ENCODE data around the gene HNRNPUL1. TPM values are rescaled to one million over a fixed set of nuclear protein-coding genes. Genes with fewer than 3 reads are reported as not detected.

HNRNPUL1 gene
- total and polyA plus RNA-seq, 2 of the 8 experiments (the other 6 are each of a cell fraction or from before 2014, with no cell fraction given), result 99.5 to 264 TPM

- Histone ChIP-seq H3K27me3 (replicated peaks in 1 of 4; ENCODE audit: control insufficient read depth in 3 of 4, extremely low read depth in 1 of 4, insufficient read depth in 3 of 4, low read length in 3 of 4) (no peaks in the 10 kb centered on the region), H2BK20ac (ENCODE audit: low read length) (no peak overlapping the region), H3K27ac (ENCODE audit: low read depth, low read length) (peak overlapping the region; percentile 51; the same call in 1 of the 2 replicates), H4K91ac (replicated peaks; ENCODE audit: insufficient read length, low read length) (no peak overlapping the region), H3K79me2 (ENCODE audit: control insufficient read depth in 1 of 2, insufficient read depth in 2 of 2, low read length in 2 of 2) (peaks cover 0 to 8% of the 10 kb centered on the region in 2 experiments; a peak in 2 of 4 replicates), H3K4me2 (ENCODE audit: insufficient read depth in 1 of 2, low read depth in 2 of 2, low read length in 2 of 2) (peak overlapping the region; percentile 27 to 83; a peak in 3 of 4 replicates), H3K23ac (ENCODE audit: insufficient read length) (no peak overlapping the region), H2BK120ac (replicated peaks; ENCODE audit: low read depth, low read length) (no peak overlapping the region), H3K23me2 (ENCODE audit: low read depth, low read length) (peaks cover 7% of the 10 kb centered on the region), H3K56ac (replicated peaks; ENCODE audit: insufficient read length, low read depth, low read length) (no peak overlapping the region), H3K79me1 (ENCODE audit: low read depth, low read length) (peaks cover 7% of the 10 kb centered on the region; the same call in 1 of the 2 replicates), H2BK5ac (ENCODE audit: low read depth, low read length) (no peak overlapping the region), H3K4me3 (ENCODE audit: extremely low read depth in 1 of 4, insufficient read depth in 2 of 4, low read depth in 3 of 4, low read length in 4 of 4) (no peak overlapping the region), H4K20me1 (replicated peaks in 1 of 2; ENCODE audit: control insufficient read depth in 1 of 2, insufficient read depth in 2 of 2, low read length in 2 of 2) (peaks cover 0 to 13% of the 10 kb centered on the region in 2 experiments), H3K14ac (ENCODE audit: insufficient read length) (no peak overlapping the region), H3K9ac (replicated peaks in 1 of 4; ENCODE audit: extremely low read depth in 1 of 4, low read depth in 3 of 4, low read length in 3 of 4) (no peak overlapping the region), H2AK5ac (ENCODE audit: low read depth, low read length) (no peak overlapping the region), H3K4ac (replicated peaks; ENCODE audit: insufficient read length, low read depth, low read length) (no peak overlapping the region), H3K9me3 (ENCODE audit: insufficient read depth in 2 of 2, low read depth in 1 of 2, low read length in 1 of 2) (no peaks in the 10 kb centered on the region), H3K36me3 (ENCODE audit: control insufficient read depth in 2 of 4, insufficient read depth in 4 of 4, low read length in 3 of 4) (peaks cover 29 to 40% (median 33%) of the 10 kb centered on the region in 4 experiments), H2AFZ (ENCODE audit: low read length) (no peak overlapping the region), H3K4me1 (replicated peaks in 1 of 4; ENCODE audit: control insufficient read depth in 3 of 4, insufficient read depth in 4 of 4, low read length in 3 of 4) (peaks cover 0 to 10% (median under 1%) of the 10 kb centered on the region in 4 experiments; a peak in 3 of 7 replicates), H4K8ac (ENCODE audit: extremely low read depth, insufficient read depth, low read length) (no peak overlapping the region), H3K18ac (ENCODE audit: extremely low read depth, low read length) (peak overlapping the region; percentile 17; the same call in 1 of the 2 replicates), H2BK15ac (ENCODE audit: low read length) (no peak overlapping the region), H2BK12ac (ENCODE audit: low read depth, low read length) (no peak overlapping the region), H4K5ac (ENCODE audit: insufficient read length, low read depth, low read length) (no peak overlapping the region)
- peak; percentile 45 for FAIRE-seq
- ChIA-PET POLR2A (ENCODE audit: partially characterized antibody) (interaction anchor here (0.7 to 22.6 kb wide), 20 partner anchors 13 to 726 kb away, joined by 3 to 579 read pairs (median 4); partner anchors contain the start of genes ACTMAP, CYP2S1, HNRNPUL1 and TGFB1), CTCF (ENCODE audit: partially characterized antibody) (interaction anchor here (0.6 to 7.3 kb wide), 24 partner anchors 11 to 556 kb away, joined by 3 to 63 read pairs (median 4); no protein-coding TSS in a partner anchor)
- DNase-seq (ENCODE audit: low read depth in 1 of 2, low spot score in 2 of 2), result peak; percentile 86 to 100
- WGBS, 2 experiments (ENCODE audit: extremely low coverage in 1 of 2, insufficient coverage in 1 of 2, insufficient read length in 1 of 2, insufficient replicate concordance in 2 of 2, low coverage in 1 of 2, low lambda C conversion rate in 2 of 2, missing lambda C conversion rate in 1 of 2), result 33% methylated on average over 8 of the region's 8 CpGs; no CpG with 5 or more reads in 1 of the 2 experiments
- TF ChIP-seq BACH1 (IDR thresholded peaks at IDR 0.05; ENCODE audit: low read length), result no peak
- no peak for TF ChIP-seq JUN (IDR thresholded peaks at IDR 0.05; ENCODE audit: low read depth, low read length)
- TF ChIP-seq TAF1 (IDR thresholded peaks at IDR 0.05; ENCODE audit: low read depth, low read length), result 0 out of 2 replicates have a peak, but pooled peaks have one; percentile 13
- no peak for TF ChIP-seq SRF (IDR thresholded peaks at IDR 0.05; ENCODE audit: low read depth, low read length)
- no peak for TF ChIP-seq SP1 (IDR thresholded peaks at IDR 0.05; ENCODE audit: low read depth, low read length)
- TF ChIP-seq CHD1 (IDR thresholded peaks at IDR 0.05; ENCODE audit: low read depth, low read length), result no peak
- no peak for TF ChIP-seq SIX5 (IDR thresholded peaks at IDR 0.05; ENCODE audit: low read depth, low read length)
- no peak for TF ChIP-seq CBX5 (IDR thresholded peaks at IDR 0.05; ENCODE audit: low read depth, low read length)
- no peak for TF ChIP-seq SUZ12 (IDR thresholded peaks at IDR 0.05; ENCODE audit: low read length)
- TF ChIP-seq ZNF274 (IDR thresholded peaks at IDR 0.05; ENCODE audit: borderline replicate concordance, extremely low read depth, low read length), result no peak
- TF ChIP-seq MAFK (IDR thresholded peaks at IDR 0.05; ENCODE audit: low read depth, low read length), result no peak
- no peak for TF ChIP-seq RBBP5 (IDR thresholded peaks at IDR 0.05; ENCODE audit: borderline replicate concordance, low read depth, low read length)
- TF ChIP-seq RAD21 (IDR thresholded peaks at IDR 0.05 in 1 of 2, conservative IDR thresholded peaks at IDR 0.05 in 1 of 2; ENCODE audit: low read depth in 2 of 2, low read length in 2 of 2), result peak; percentile 76 to 80
Observed at GRCh38 chr19:41308450-41309179, 44.4 kb downstream of the HNRNPUL1 start.
